Muscle of leg (tissue), 11 donors: ENCODE results near the gene MGLL. TPM values are rescaled to one million over a fixed set of nuclear protein-coding genes. Genes with fewer than 3 reads are reported as not detected.

Source experiments
- DNase-seq: peaks from one replicate; pipeline ENCODE4 v3.0.0; 2013
- H3K27ac ChIP-seq: one replicate; pipeline ENCODE4 v1.5.1; 2013; ENCODE audit warnings: mild to moderate bottlenecking, low read length, control low read depth
- H3K27me3 ChIP-seq: one replicate; pipeline ENCODE4 v1.6.1; 2013; ENCODE audit warnings: low read length; ENCODE audit not compliant: control insufficient read depth, insufficient read depth
- H3K36me3 ChIP-seq: one replicate; pipeline ENCODE4 v1.6.1; 2013; ENCODE audit warnings: low read length; ENCODE audit not compliant: control insufficient read depth, insufficient read depth
- H3K4me1 ChIP-seq: one replicate; pipeline ENCODE4 v1.6.1; 2013; ENCODE audit warnings: low read length; ENCODE audit not compliant: control insufficient read depth, insufficient read depth
- H3K4me3 ChIP-seq: one replicate; pipeline ENCODE4 v1.5.1; 2013; ENCODE audit warnings: low read length, control low read depth
- H3K9me3 ChIP-seq: replicated peaks from 2 replicates; pipeline ENCODE4 v1.6.1; 2013; ENCODE audit warnings: low read depth, low read length; ENCODE audit not compliant: control insufficient read depth
- WGBS: methylation state at CpG from one replicate; pipeline ENCODE4 v1.1.5; 2013; ENCODE audit warnings: missing lambda C conversion rate; ENCODE audit not compliant: insufficient coverage; 5-methylcytosine and 5-hydroxymethylcytosine counted together
- polyA plus RNA-seq, 8 donors: library from polyadenylated mRNA; unstranded; fragments of 120-200 nt; gene quantifications; one replicate each; pipeline versions ENCODE4 v1.2.1 to v1.2.3, GENCODE V29; 2013; ENCODE audit warnings: inconsistent platforms in 1 of 8, low replicate concordance in 1 of 8; ENCODE audit not compliant: insufficient read length in 8 of 8, insufficient read depth in 1 of 8
- total RNA-seq: library from RNA; stranded (reverse); fragments of 120-200 nt; gene quantifications from one replicate; pipeline ENCODE4 v1.2.4, GENCODE V29; 2013

Gene MGLL
- total and polyA plus RNA-seq, 9 donors: 18.1 to 25.7 (median 22.3) TPM

DNA sequence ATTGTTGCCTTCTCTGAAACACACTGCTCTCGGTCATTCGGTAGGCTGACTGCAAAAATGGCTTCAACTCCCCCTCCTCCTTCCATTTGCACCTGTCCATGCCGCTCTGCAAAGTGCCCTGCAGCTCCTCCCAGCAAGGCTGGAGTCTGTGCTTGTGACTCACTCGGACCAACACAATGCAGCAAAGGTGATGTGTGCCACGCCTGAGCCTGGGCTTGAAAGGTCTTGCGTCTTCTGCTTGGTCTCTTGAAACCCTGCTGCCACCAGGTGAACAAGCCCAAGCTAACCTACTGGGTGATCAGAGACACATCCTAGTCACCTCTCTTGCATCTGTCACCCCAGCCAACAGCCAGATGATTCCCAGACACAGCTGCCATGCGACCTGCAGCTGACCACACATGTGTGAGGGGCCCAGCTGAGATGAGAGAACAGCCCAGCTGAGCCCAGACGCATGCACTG is 71.1 kb downstream of the MGLL start:
- 68% methylated on average over 7 of the region's 8 CpGs for WGBS
- H3K36me3 ChIP-seq: no peaks in the 10 kb centered on the region
- no peak overlapping the region for H3K4me3 ChIP-seq
- H3K4me1 ChIP-seq: peaks cover 69% of the 10 kb centered on the region
- H3K9me3 ChIP-seq: no peaks in the 10 kb centered on the region
- no peaks in the 10 kb centered on the region for H3K27me3 ChIP-seq
- DNase-seq: peak; percentile 51
- peak overlapping the region; percentile 69 for H3K27ac ChIP-seq

DNA sequence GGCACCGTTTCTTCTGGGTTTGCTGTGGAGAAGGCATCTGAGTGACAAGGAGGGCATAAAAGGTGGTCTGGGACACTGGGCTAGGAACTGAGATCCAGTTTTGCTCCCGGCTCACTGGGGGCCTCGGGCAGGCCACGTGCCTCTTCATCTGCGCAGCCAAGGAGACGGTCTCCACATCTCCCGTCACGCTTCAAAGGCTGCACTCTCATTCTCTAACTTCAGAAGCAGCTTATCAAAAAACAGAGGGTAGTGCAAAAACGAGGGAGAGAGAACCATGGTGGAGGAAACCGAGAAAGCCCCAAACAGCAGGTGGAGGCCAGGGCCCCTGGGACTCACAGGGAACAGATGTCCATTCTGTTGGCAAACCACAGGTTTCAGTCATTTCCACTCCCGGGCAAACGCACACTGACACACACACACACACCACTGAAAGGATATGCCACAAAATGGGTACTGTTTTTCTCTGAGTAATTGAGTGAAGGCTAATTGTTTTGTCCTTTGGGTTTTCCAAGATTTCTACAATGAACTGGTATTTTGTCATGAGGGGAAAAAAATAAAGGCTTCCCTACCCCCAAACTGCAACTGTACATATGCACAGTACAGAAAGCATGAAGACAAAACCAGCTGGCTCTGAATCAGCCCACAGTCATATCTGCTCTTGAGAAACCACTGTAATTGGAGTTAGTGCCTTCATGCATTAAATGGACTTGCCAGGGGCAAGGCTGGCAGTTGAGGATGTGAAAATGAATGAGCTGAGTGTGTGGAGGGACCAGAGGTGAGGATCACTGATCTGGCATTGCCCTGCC is 71.9 kb downstream of the MGLL start:
- Histone ChIP-seq H3K4me3 (no peak overlapping the region), H3K27ac (peak overlapping the region; percentile 69), H3K9me3 (no peaks in the 10 kb centered on the region), H3K36me3 (no peaks in the 10 kb centered on the region), H3K4me1 (peaks cover 77% of the 10 kb centered on the region), H3K27me3 (no peaks in the 10 kb centered on the region)
- DNase-seq: peak; percentile 54
- no CpG with 5 or more reads among the region's 12 CpGs for WGBS

GRCh38 chr3:127749787-127750225 is 72.5 kb downstream of the MGLL start:
- no peak for DNase-seq
- Histone ChIP-seq H3K4me3 (no peak overlapping the region), H3K36me3 (no peaks in the 10 kb centered on the region), H3K27me3 (no peaks in the 10 kb centered on the region), H3K9me3 (no peaks in the 10 kb centered on the region), H3K4me1 (peaks cover 81% of the 10 kb centered on the region), H3K27ac (peak overlapping the region; percentile 43)
- WGBS: 88% methylated on average over 4 of the region's 7 CpGs

DNA sequence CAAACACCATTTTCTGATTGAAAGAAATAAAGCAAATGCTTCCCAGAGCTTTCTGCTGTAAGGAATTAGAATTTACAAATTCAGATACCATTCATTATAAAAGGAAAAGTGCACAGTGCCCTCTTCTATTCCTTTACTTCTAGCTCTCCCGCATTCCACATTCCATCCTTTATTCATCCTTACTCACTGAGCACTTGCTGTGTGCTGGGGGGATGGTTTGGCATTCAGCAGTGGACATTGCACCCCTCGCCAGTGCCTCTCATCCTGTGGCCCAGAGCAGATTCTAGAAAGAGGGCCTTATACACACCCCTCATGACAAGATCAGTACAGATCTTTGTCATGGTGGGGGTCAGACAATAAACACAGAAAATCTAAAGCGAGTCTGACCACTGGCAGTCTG is 73.0 kb downstream of the MGLL start:
- no peaks in the 10 kb centered on the region for H3K9me3 ChIP-seq
- H3K4me1 ChIP-seq: peaks cover 85% of the 10 kb centered on the region
- no peaks in the 10 kb centered on the region for H3K27me3 ChIP-seq
- H3K36me3 ChIP-seq: no peaks in the 10 kb centered on the region
- 100% methylated on average over 1 of the region's 3 CpGs for WGBS
- DNase-seq: no peak
- H3K4me3 ChIP-seq: no peak overlapping the region
- no peak overlapping the region for H3K27ac ChIP-seq

- Histone ChIP-seq H3K4me1 (peaks cover 85% of the 10 kb centered on the region), H3K9me3 (no peaks in the 10 kb centered on the region), H3K36me3 (no peaks in the 10 kb centered on the region), H3K27me3 (no peaks in the 10 kb centered on the region), H3K27ac (no peak overlapping the region), H3K4me3 (no peak overlapping the region)
- 91% methylated on average over 5 of the region's 9 CpGs for WGBS
- no peak for DNase-seq
These were observed 73.5 kb downstream of the MGLL start for GRCh38 chr3:127748754-127749327.

GRCh38 chr3:127747751-127748521 is 74.4 kb downstream of the MGLL start:
- no peaks in the 10 kb centered on the region for H3K27me3 ChIP-seq
- no peak overlapping the region for H3K27ac ChIP-seq
- 49% methylated on average over 5 of the region's 16 CpGs for WGBS
- no peaks in the 10 kb centered on the region for H3K9me3 ChIP-seq
- H3K4me1 ChIP-seq: peaks cover 83% of the 10 kb centered on the region
- H3K36me3 ChIP-seq: no peaks in the 10 kb centered on the region
- H3K4me3 ChIP-seq: no peak overlapping the region
- DNase-seq: peak; percentile 70

DNA sequence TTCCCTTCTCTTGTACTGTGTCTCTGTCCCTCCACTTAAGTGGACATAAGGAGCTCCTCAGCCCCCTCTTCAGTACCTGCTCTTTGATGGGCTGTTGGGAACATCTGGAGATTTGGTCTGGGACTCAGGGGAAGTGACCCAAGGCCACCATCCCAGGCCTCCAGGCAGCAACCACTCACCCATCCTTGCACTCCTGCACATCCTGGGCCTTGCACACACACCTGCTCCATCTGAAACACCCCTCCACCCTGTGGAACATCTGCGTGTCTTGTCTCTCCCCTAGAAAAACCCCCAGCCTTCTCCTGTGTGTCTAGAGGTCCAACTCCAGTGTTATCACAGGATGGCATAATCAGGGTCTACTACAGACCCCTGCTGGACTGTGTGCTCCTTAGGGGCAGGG is 75.2 kb downstream of the MGLL start:
- Histone ChIP-seq H3K4me3 (no peak overlapping the region), H3K27me3 (no peaks in the 10 kb centered on the region), H3K4me1 (peaks cover 83% of the 10 kb centered on the region), H3K9me3 (no peaks in the 10 kb centered on the region), H3K36me3 (no peaks in the 10 kb centered on the region), H3K27ac (no peak overlapping the region)
- DNase-seq: no peak
- WGBS: 100% methylated on average over 1 of the region's 1 CpG

DNA sequence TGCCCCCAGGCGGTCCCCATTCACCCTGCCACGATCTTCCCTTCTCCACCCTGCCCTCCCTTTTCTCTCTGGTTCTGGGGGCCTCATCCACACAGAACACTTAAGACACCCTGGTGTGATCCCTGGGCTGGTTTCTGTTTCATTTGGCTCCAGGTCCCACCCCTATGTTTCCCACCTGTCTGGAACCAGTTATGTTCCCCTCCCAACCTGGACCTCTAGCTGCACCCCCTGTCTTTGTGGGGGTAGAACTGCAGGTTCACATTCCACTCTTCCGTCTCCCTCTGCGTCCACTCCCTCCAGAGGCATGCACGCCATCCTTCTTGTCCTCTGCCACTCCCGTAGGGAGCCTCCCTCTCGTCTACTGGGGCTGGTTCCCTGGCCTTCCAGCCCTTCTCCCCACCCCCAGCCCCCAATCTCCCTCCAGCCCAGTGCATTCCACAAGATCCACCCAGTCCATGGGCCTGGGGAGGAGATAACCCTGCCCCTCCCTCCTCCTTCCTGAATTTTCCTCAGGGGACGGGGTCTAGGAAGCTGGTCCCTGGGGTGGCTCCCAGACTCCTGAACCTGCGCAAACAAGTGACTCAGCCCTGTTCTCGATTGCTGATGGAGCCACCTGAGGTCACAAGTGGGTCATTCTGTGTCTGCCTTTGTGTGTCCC is 75.8 kb downstream of the MGLL start:
- Histone ChIP-seq H3K36me3 (no peaks in the 10 kb centered on the region), H3K27me3 (no peaks in the 10 kb centered on the region), H3K4me3 (no peak overlapping the region), H3K9me3 (no peaks in the 10 kb centered on the region), H3K4me1 (peaks cover 79% of the 10 kb centered on the region), H3K27ac (peak overlapping the region; percentile 4)
- 90% methylated on average over 10 of the region's 10 CpGs for WGBS
- DNase-seq: no peak

GRCh38 chr3:127745656-127746399 is 76.5 kb downstream of the MGLL start:
- Histone ChIP-seq H3K27me3 (no peaks in the 10 kb centered on the region), H3K27ac (peak overlapping the region; percentile 77), H3K36me3 (no peaks in the 10 kb centered on the region), H3K4me3 (no peak overlapping the region), H3K4me1 (peaks cover 72% of the 10 kb centered on the region), H3K9me3 (no peaks in the 10 kb centered on the region)
- WGBS: 83% methylated on average over 8 of the region's 11 CpGs
- peak; percentile 28 for DNase-seq
